SW480 (cell line): Measurements from ENCODE around the gene NHEJ1.

Experiments used
- DNase-seq: peaks from one replicate; pipeline ENCODE4 v3.0.0-alpha.2; 2016; ENCODE audit warnings: low spot score

NHEJ1 gene

GRCh38 chr2:219123356-219124135 lies 37.1 kb downstream of the NHEJ1 start:
- no peak for DNase-seq

GRCh38 chr2:219122202-219122980 lies 38.2 kb downstream of the NHEJ1 start:
- no peak for DNase-seq

GRCh38 chr2:219120082-219120481 lies 40.5 kb downstream of the NHEJ1 start:
- no peak for DNase-seq

GRCh38 chr2:219119422-219120043 lies 41.1 kb downstream of the NHEJ1 start:
- peak; percentile 37 for DNase-seq

- no peak for DNase-seq
Measured at GRCh38 chr2:219118504-219118903, 42.1 kb downstream of the NHEJ1 start.

- DNase-seq: no peak
Measured at GRCh38 chr2:219116776-219117646, 43.6 kb downstream of the NHEJ1 start.

GRCh38 chr2:219112651-219113338 lies 47.8 kb downstream of the NHEJ1 start:
- DNase-seq: no peak

- DNase-seq: no peak
Measured at GRCh38 chr2:219112062-219112406, 48.6 kb downstream of the NHEJ1 start.

- no peak for DNase-seq
Measured at GRCh38 chr2:219111375-219112061, 49.1 kb downstream of the NHEJ1 start.

- DNase-seq: no peak
Measured at GRCh38 chr2:219109471-219109870, 51.1 kb downstream of the NHEJ1 start.

- no peak for DNase-seq
Measured at GRCh38 chr2:219107758-219108157, 52.9 kb downstream of the NHEJ1 start.

GRCh38 chr2:219106251-219106650 lies 54.4 kb downstream of the NHEJ1 start:
- no peak for DNase-seq

- DNase-seq: peak; percentile 67
Measured at GRCh38 chr2:219104107-219105035, 56.2 kb downstream of the NHEJ1 start.

- no peak for DNase-seq
Measured at GRCh38 chr2:219099329-219099728, 61.3 kb downstream of the NHEJ1 start.

GRCh38 chr2:219095406-219095935 lies 65.1 kb downstream of the NHEJ1 start:
- no peak for DNase-seq

GRCh38 chr2:219094171-219094570 lies 66.4 kb downstream of the NHEJ1 start:
- DNase-seq: no peak

GRCh38 chr2:219090436-219091299 lies 69.9 kb downstream of the NHEJ1 start:
- DNase-seq: no peak

GRCh38 chr2:219089330-219089729 lies 71.3 kb downstream of the NHEJ1 start:
- no peak for DNase-seq
